Activated CD8-positive, alpha-beta memory T cell treated with anti-CD3 and anti-CD28 coated beads, Interleukin-2, amount 50 U/mL, for 4 hours (primary cell): ENCODE measurements around the gene RDH13.
"Not testable (repeated sequence)": the region's sequence is repeated elsewhere in the genome, so short reads cannot be mapped to it uniquely, and the experiment has no call there.

Source experiments
- DNase-seq: peaks from one replicate; pipeline ENCODE4 v3.0.0-alpha.2; 2020

RDH13 gene

GRCh38 chr19:55075371-55075998, 12.5 kb upstream of the RDH13 start, which contains the start of gene EPS8L1:
EPS8L1 (plus strand) TSS chr19:55075869; CDS start chr19:55076445, 576 bp downstream.
- DNase-seq = no peak

- no peak for DNase-seq
These were observed 9.0 kb upstream of the RDH13 start for GRCh38 chr19:55071913-55072312.

- no peak for DNase-seq
These were observed 8.2 kb upstream of the RDH13 start for GRCh38 chr19:55071129-55071502.

- no peak for DNase-seq
These were observed 7.6 kb upstream of the RDH13 start for GRCh38 chr19:55070466-55071128.

GRCh38 chr19:55069865-55070197, 6.9 kb upstream of the RDH13 start:
- DNase-seq = no peak

- DNase-seq = no peak
These were observed 6.3 kb upstream of the RDH13 start for GRCh38 chr19:55068950-55069864.

GRCh38 chr19:55067869-55068268, 4.9 kb upstream of the RDH13 start:
- no peak for DNase-seq

GRCh38 chr19:55066107-55066709, 3.3 kb upstream of the RDH13 start:
- DNase-seq = no peak

- not testable (repeated sequence) for DNase-seq
These were observed 2.6 kb upstream of the RDH13 start for GRCh38 chr19:55065516-55065915.

GRCh38 chr19:55063492-55063843, 520 bp upstream of the RDH13 start:
- no peak for DNase-seq

- DNase-seq = not testable (repeated sequence)
These were observed 2.7 kb downstream of the RDH13 start for GRCh38 chr19:55060287-55060686.

GRCh38 chr19:55058781-55059610, 4.0 kb downstream of the RDH13 start:
- no peak for DNase-seq

GRCh38 chr19:55056827-55057226, 6.1 kb downstream of the RDH13 start:
- DNase-seq = no peak

- no peak for DNase-seq
These were observed 9.2 kb downstream of the RDH13 start for GRCh38 chr19:55053735-55054134.

GRCh38 chr19:55050749-55051532, 12.0 kb downstream of the RDH13 start:
- no peak for DNase-seq

- no peak for DNase-seq
These were observed 14.5 kb downstream of the RDH13 start for GRCh38 chr19:55048446-55048845.

- no peak for DNase-seq
These were observed 15.0 kb downstream of the RDH13 start for GRCh38 chr19:55047951-55048350.

GRCh38 chr19:55046975-55047622, 15.8 kb downstream of the RDH13 start:
- no peak for DNase-seq

GRCh38 chr19:55044771-55045716, 17.9 kb downstream of the RDH13 start:
- DNase-seq = no peak

- no peak for DNase-seq
These were observed 18.7 kb downstream of the RDH13 start for GRCh38 chr19:55044286-55044685.
